NCI-H2196 (cell line): Measurements from ENCODE around the gene ZNF214.
"Not testable (repeated sequence)": the region's sequence is repeated elsewhere in the genome, so short reads cannot be mapped to it uniquely, and the experiment has no call there.

Experiments used
- DNase-seq: peaks from one replicate; lab custom pipeline; 2025; ENCODE audit not compliant: unreplicated experiment; lab: John Stamatoyannopoulos, UW

The ZNF214 gene

DNA sequence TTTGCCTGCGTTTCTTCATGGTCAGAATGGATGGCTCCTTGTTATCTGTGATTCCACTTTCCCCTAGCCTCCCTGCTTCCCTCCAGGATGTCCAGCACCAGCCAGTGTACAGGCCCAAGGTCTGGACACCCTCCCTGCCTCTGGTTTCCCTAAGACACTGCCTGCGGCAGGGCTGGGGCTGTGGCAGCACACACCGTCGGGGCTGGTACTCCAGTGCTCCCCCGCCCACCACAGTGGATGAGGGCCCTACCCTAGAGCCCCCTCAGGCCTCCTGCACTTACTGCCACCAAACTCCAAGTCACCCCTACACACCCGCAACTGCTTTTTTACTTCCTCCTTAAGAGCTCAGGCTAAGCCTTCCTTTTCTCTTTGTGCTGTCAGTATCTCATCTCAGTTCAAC lies 28.9 kb downstream of the ZNF214 start:
- DNase-seq, result no peak

GRCh38 chr11:6988506-6988905 lies 31.6 kb downstream of the ZNF214 start:
- DNase-seq, result no peak

- no peak for DNase-seq
Observed at GRCh38 chr11:6986487-6986886, 33.7 kb downstream of the ZNF214 start.

GRCh38 chr11:6979365-6979764 lies 40.8 kb downstream of the ZNF214 start:
- DNase-seq, result no peak

- not testable (repeated sequence) for DNase-seq
Observed at GRCh38 chr11:6969854-6970253, 50.3 kb downstream of the ZNF214 start.

GRCh38 chr11:6968816-6969215 lies 51.3 kb downstream of the ZNF214 start:
- no peak for DNase-seq

DNA sequence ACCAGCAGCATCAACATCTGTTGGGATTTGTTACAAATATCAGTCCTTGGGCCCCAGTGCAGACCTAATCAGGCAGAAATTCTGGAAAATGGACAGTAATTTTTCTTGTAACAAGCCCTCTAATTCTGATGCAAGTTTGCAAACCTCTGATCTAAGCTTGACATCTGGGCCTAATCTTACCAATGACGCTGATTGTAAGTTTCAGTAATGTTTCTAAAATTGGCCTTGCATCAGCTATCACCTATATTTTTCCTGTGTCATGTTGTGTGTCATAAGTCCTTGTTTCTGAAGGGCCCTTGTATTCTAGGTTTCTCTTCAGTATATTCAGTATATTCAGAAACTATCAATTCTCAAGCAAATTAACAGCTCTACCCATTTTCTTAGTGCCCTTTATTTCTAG lies 57.5 kb downstream of the ZNF214 start:
- no peak for DNase-seq

DNA sequence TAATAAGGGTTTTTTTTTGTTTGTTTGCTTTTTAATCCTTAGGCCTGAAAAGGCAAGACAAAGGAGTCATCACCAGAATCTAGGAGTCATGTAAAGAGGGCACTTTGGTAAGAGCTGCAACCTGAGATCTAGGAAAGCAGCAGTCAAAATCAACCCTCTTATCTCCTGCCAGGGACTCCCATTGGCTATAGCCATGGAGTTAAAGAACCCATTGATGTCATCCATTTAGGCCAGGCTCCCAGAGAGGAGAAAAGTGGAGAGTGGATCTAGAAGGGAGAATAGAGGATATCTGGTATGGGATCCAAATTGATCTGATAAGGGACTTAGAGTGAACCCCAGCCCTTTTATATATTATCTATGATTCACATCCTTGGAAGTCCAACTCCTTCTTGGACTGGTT lies 58.0 kb downstream of the ZNF214 start:
- DNase-seq, result no peak

DNA sequence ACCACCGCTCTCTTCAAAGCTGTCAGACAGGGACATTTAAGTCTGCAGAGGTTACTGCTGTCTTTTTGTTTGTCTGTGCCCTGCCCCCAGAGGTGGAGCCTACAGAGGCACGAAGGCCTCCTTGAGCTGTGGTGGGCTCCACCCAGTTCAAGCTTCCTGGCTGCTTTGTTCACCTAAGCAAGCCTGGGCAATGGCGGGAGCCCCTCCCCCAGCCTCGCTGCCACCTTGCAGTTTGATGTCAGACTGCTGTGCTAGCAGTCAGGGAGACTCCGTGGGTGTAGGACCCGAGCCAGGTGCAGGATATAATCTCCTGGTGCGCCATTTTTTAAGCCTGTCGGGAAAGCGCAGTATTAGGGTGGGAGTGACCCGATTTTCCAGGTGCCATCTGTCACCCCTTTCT lies 65.9 kb downstream of the ZNF214 start:
- DNase-seq, result not testable (repeated sequence)
